A673 (cell line): ENCODE measurements around the gene INPP4B.

Source experiments
- CTCF ChIP-seq: fragments of 300-800, 200-600 bp; sonication (generic); conservative IDR thresholded peaks from 2 replicates; pipeline ENCODE4 v1.5.1; 2017; ENCODE audit warnings: low read depth, mild to moderate bottlenecking, antibody characterized with exemption, low read length, moderate library complexity, mixed read lengths
- EZH2 ChIP-seq: fragments of 200-600 bp; sonication (generic); IDR thresholded peaks from 2 replicates; pipeline ENCODE4 v1.6.1; 2017; ENCODE audit warnings: borderline replicate concordance, low read depth, mild to moderate bottlenecking, mixed read lengths, antibody characterized with exemption, low read length; ENCODE audit not compliant: poor library complexity, severe bottlenecking

GRCh38 chr4:142423861-142424260 lies 422.2 kb downstream of the INPP4B start:
- no peak for TF ChIP-seq CTCF
- no peak for TF ChIP-seq EZH2
